GM12891 (cell line): ENCODE data around the gene SYNCRIP.
A peak's percentile ranks its signal among the peaks of the same experiment; 100 is the strongest.
"Not testable (repeated sequence)": the region's sequence is repeated elsewhere in the genome, so short reads cannot be mapped to it uniquely, and the experiment has no call there.

Experiments
- DNase-seq: peaks from one replicate; pipeline ENCODE4 v3.0.0; 2011; ENCODE audit warnings: low spot score; ENCODE audit not compliant: insufficient read length
- FAIRE-seq: peaks from 2 replicates; lab custom pipeline; 2011; peaks lifted over from hg19 to GRCh38; lab: Jason Lieb, UNC
- PAX5 ChIP-seq: IDR thresholded peaks from 2 replicates; pipeline ENCODE4 v1.6.1; 2011; ENCODE audit warnings: low read length, moderate library complexity, mild to moderate bottlenecking; ENCODE audit not compliant: insufficient read depth, severe bottlenecking
- POLR2A ChIP-seq: IDR thresholded peaks from 2 replicates; pipeline ENCODE4 v1.6.1; 2011; ENCODE audit warnings: low read depth, low read length, control low read depth
- POLR2AphosphoS5 ChIP-seq: IDR thresholded peaks from 2 replicates; pipeline ENCODE4 v1.6.1; 2011; ENCODE audit warnings: low read depth, low read length, control low read depth
- POU2F2 ChIP-seq: IDR thresholded peaks from 2 replicates; pipeline ENCODE4 v1.6.1; 2011; ENCODE audit warnings: low read depth, mild to moderate bottlenecking, control low read depth, low read length, moderate library complexity
- SPI1 ChIP-seq: IDR thresholded peaks from 2 replicates; pipeline ENCODE4 v1.6.1; 2011; ENCODE audit warnings: low read depth, low read length, control low read depth
- TAF1 ChIP-seq: IDR thresholded peaks from 2 replicates; pipeline ENCODE4 v1.6.1; 2011; ENCODE audit warnings: low read depth, low read length, control low read depth

Gene SYNCRIP

DNA sequence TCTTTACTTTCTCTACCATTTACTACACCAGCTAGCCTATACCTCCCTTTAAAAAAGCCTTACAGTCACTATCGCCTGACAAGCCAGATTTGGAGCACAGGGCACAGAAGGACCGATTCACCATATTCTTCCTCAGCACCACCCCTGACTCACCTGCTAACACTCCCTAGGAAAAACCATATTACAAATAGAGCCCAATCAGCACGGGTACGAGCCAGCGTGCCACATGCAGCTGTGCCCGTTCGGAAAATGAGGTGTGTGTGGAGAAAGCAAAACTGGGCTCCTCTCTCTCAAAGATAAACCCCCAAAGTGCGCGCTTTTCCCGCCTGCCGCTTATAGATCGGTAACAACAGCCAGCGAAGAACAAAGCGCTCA is 1.2 kb downstream of the SYNCRIP start:
- DNase-seq: no peak
- TF ChIP-seq POLR2A: no peak
- TF ChIP-seq POU2F2: no peak
- no peak for TF ChIP-seq SPI1
- TF ChIP-seq TAF1: no peak
- TF ChIP-seq POLR2AphosphoS5: no peak
- TF ChIP-seq PAX5: no peak
- FAIRE-seq: peak; percentile 28

GRCh38 chr6:85640821-85641220 is 1.9 kb downstream of the SYNCRIP start:
- FAIRE-seq (no peak), DNase-seq (no peak)
- TF ChIP-seq SPI1: no peak
- no peak for TF ChIP-seq POLR2AphosphoS5
- TF ChIP-seq POLR2A: no peak
- TF ChIP-seq TAF1: no peak
- no peak for TF ChIP-seq POU2F2
- no peak for TF ChIP-seq PAX5

DNA sequence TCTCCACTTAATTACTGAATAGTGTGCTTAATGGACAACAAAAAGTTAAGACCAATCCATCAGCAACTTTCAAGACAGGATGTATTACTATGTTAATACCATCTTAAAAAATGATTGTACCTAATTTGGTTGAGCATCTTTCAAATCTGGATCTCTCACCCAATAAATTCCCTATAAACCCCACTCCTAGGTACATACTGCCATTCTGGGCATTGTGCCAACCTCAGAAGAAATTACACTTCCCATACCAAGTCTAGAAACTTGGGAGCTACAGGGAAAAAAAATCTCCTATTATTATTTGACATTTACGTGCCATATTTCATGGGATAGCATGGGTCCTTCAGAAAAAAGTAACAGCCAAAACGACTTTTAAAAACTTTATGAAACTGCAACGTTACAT is 5.1 kb downstream of the SYNCRIP start:
- FAIRE-seq (no peak), DNase-seq (no peak)
- TF ChIP-seq POLR2AphosphoS5: no peak
- no peak for TF ChIP-seq PAX5
- no peak for TF ChIP-seq POU2F2
- no peak for TF ChIP-seq TAF1
- TF ChIP-seq SPI1: no peak

- DNase-seq: no peak
- TF ChIP-seq POU2F2: no peak
- TF ChIP-seq PAX5: no peak
- TF ChIP-seq POLR2AphosphoS5: no peak
- no peak for TF ChIP-seq TAF1
- TF ChIP-seq SPI1: no peak
- no peak for TF ChIP-seq POLR2A
- FAIRE-seq: no peak
Observed at GRCh38 chr6:85632164-85632942, 10.3 kb downstream of the SYNCRIP start.

- not testable (repeated sequence) for FAIRE-seq, DNase-seq
Observed at GRCh38 chr6:85631117-85631516, 11.6 kb downstream of the SYNCRIP start.

DNA sequence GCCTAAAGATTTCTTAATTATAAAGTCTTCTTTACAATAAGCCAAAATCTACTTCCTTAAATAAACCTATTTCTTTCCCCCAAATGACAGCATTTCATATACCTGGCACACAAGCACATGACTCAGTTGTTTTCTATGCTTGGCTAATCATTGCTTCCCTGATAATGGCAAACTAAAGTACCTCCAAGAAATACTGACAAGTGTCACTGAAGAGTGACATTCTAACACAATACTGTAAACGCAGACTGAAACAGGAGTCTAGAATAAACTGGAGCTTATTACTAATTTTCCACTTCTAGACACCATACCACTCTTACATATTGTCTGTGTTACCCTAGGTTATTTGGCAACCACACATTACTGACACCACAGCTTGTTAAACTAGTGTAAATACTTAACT is 14.3 kb downstream of the SYNCRIP start:
- DNase-seq (no peak), FAIRE-seq (no peak)
- no peak for TF ChIP-seq SPI1
- no peak for TF ChIP-seq POU2F2

GRCh38 chr6:85620308-85620707 is 22.4 kb downstream of the SYNCRIP start:
- DNase-seq (no peak), FAIRE-seq (no peak)
- TF ChIP-seq POU2F2: no peak
- TF ChIP-seq POLR2AphosphoS5: 0 out of 2 replicates have a peak, but pooled peaks have one; percentile 36

DNA sequence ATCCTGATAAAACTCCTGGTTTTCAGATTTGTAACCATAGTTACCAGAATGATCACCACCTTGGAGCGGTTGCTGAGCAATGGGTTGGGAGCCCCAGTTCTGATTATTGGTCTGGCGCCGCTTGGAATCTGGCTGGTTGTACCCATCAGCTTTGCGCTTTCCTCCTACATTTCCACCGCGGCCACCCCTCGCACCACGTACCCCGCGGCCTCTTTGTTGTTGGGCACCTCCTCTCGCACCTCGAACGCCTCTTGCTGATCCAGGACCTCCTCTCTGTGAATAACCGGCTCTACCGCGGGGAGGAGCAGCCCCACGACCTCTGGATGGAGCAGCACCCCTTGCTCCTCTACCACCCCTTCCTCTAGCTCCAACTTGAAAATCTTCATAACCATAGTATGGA is 27.9 kb downstream of the SYNCRIP start:
- TF ChIP-seq TAF1 (no peak), POLR2AphosphoS5 (peak; percentile 48; the same call in 1 of the 2 replicates), PAX5 (no peak)
- DNase-seq (no peak), FAIRE-seq (peak; percentile 59)

GRCh38 chr6:85612690-85613474 is 29.8 kb downstream of the SYNCRIP start:
- FAIRE-seq (no peak), DNase-seq (no peak)
- TF ChIP-seq POLR2AphosphoS5 (0 out of 2 replicates have a peak, but pooled peaks have one; percentile 20), TAF1 (no peak), POLR2A (0 out of 2 replicates have a peak, but pooled peaks have one; percentile 27)

GRCh38 chr6:85610182-85610895 is 32.3 kb downstream of the SYNCRIP start:
- no peak for FAIRE-seq
- DNase-seq: no peak
- TF ChIP-seq POLR2AphosphoS5 (no peak), POU2F2 (no peak), TAF1 (no peak), PAX5 (no peak), POLR2A (no peak)

- TF ChIP-seq POLR2A (no peak), TAF1 (no peak), PAX5 (no peak)
- FAIRE-seq (no peak), DNase-seq (no peak)
Observed at GRCh38 chr6:85602100-85602499, 40.6 kb downstream of the SYNCRIP start.
